HepG2 (cell line): Measurements from ENCODE around the gene TAB2. TPM values are rescaled to one million over a fixed set of nuclear protein-coding genes. Genes with fewer than 3 reads are reported as not detected.

Experiments
- ATAC-seq: fragments of 200-7000 bp; cut with Tn5 transposase; 3 replicates; pipeline ENCODE4 v1.9.1; 2020; ENCODE audit warnings: mild to moderate bottlenecking, moderate library complexity
- BruUV-seq: library from RNA; stranded (reverse); fragments of 400-500 nt; replicated peaks from 2 replicates; lab custom pipeline; 2021; lab: Mats Ljungman, UMichigan
- CTCF ChIA-PET: fragments of 300-600 bp; formaldehyde crosslinking; extraction: SDS; loops from one replicate; lab custom pipeline; 2021; ENCODE audit warnings: low total read pairs, inconsistent platforms, low intra/inter-chr PET ratio; lab: Yijun Ruan, JAX
- POLR2A ChIA-PET: fragments of 350-600 bp; sonication (Branson Sonifier 250); formaldehyde crosslinking; loops from one replicate; lab custom pipeline; 2020; ENCODE audit warnings: antibody characterized with exemption, inconsistent platforms; lab: Yijun Ruan, JAX
- DNase-seq: peaks from one replicate; pipeline ENCODE4 v3.0.0-alpha.2; 2015; ENCODE audit warnings: low spot score
- FAIRE-seq: peaks from 3 replicates; lab custom pipeline; 2011; peaks lifted over from hg19 to GRCh38; lab: Jason Lieb, UNC
- H2AFZ ChIP-seq: one replicate; pipeline ENCODE4 v1.6.1; 2011; ENCODE audit warnings: low read length, inconsistent platforms
- H3K27ac ChIP-seq: fragments of 300-600 bp; 3 replicates; pipeline ENCODE4 v1.8.0; 2011; ENCODE audit warnings: mixed run types, mild to moderate bottlenecking, mixed read lengths, low read length, inconsistent platforms; ENCODE audit not compliant: insufficient read depth; ENCODE audit errors: extremely low read length
- H3K27me3 ChIP-seq, 2 experiments: fragments of 200-600 bp in 1 of 2; 2 replicates in 1 of 2; 3 replicates in 1 of 2; pipeline versions ENCODE4 v1.6.0 to v1.8.0; 2011; ENCODE audit warnings: low read length in 2 of 2, mild to moderate bottlenecking in 2 of 2, moderate library complexity in 2 of 2, inconsistent platforms in 1 of 2; ENCODE audit not compliant: insufficient read depth in 2 of 2, control insufficient read depth in 1 of 2
- H3K36me3 ChIP-seq, 2 experiments: fragments of 200-600 bp in 1 of 2; replicated peaks in 1 of 2; 2 replicates in 1 of 2; 3 replicates in 1 of 2; pipeline versions ENCODE4 v1.5.1 to v1.8.0; 2011; ENCODE audit warnings: low read length in 2 of 2, inconsistent platforms in 1 of 2; ENCODE audit not compliant: insufficient read depth in 2 of 2, control insufficient read depth in 1 of 2
- H3K4me1 ChIP-seq: 2 replicates; pipeline ENCODE4 v1.5.1; 2012; ENCODE audit warnings: low read length, inconsistent platforms; ENCODE audit not compliant: insufficient read depth
- H3K4me2 ChIP-seq: 2 replicates; pipeline ENCODE4 v1.6.0; 2011; ENCODE audit warnings: low read depth, low read length, inconsistent platforms
- H3K4me3 ChIP-seq, 3 experiments: fragments of 200-600 bp in 1 of 3; sonication (generic), shearing (Covaris generic) in 1 of 3; replicated peaks in 1 of 3; 2 replicates each; pipeline ENCODE4 v1.5.1; 2011 to 2016; ENCODE audit warnings: low read length in 3 of 3, inconsistent platforms in 2 of 3, low read depth in 2 of 3, mild to moderate bottlenecking in 2 of 3, control low read depth in 1 of 3, mixed read lengths in 1 of 3; ENCODE audit not compliant: insufficient read depth in 1 of 3
- H3K79me2 ChIP-seq: one replicate; pipeline ENCODE4 v1.6.1; 2011; ENCODE audit warnings: low read length, inconsistent platforms; ENCODE audit not compliant: insufficient read depth
- H3K9ac ChIP-seq: 2 replicates; pipeline ENCODE4 v1.6.0; 2011; ENCODE audit warnings: mild to moderate bottlenecking, low read depth, low read length, inconsistent platforms; ENCODE audit not compliant: insufficient read depth
- H3K9me3 ChIP-seq: 2 replicates; pipeline ENCODE4 v1.5.1; 2012; ENCODE audit warnings: mild to moderate bottlenecking, low read length
- H4K20me1 ChIP-seq: 2 replicates; pipeline ENCODE4 v1.6.0; 2011; ENCODE audit warnings: inconsistent platforms, mild to moderate bottlenecking, low read length, moderate library complexity; ENCODE audit not compliant: insufficient read depth
- FOSL2 ChIP-seq: sonication (generic); formaldehyde crosslinking; IDR thresholded peaks from 2 replicates; pipeline ENCODE4 v1.4.0; 2020; ENCODE audit warnings: missing genetic modification reagents
- KDM5B ChIP-seq: sonication (generic); formaldehyde crosslinking; IDR thresholded peaks from 2 replicates; pipeline ENCODE4 v1.4.0; 2020; ENCODE audit warnings: missing genetic modification reagents, mild to moderate bottlenecking, borderline replicate concordance
- MTERF4 ChIP-seq: sonication (generic); formaldehyde crosslinking; IDR thresholded peaks from 2 replicates; pipeline ENCODE4 v1.8.0; 2023; ENCODE audit warnings: mild to moderate bottlenecking, missing genetic modification reagents
- NONO ChIP-seq, 2 experiments: fragments of 450-650 bp in 1 of 2; sonication (generic) in 1 of 2; formaldehyde crosslinking in 1 of 2; IDR thresholded peaks in 1 of 2; conservative IDR thresholded peaks in 1 of 2; 2 replicates each; pipeline versions ENCODE4 v1.6.1 to v1.8.0; 2017 to 2022; ENCODE audit warnings: mild to moderate bottlenecking in 1 of 2, missing genetic modification reagents in 1 of 2, moderate library complexity in 1 of 2
- NR3C1 ChIP-seq: sonication (generic); formaldehyde crosslinking; IDR thresholded peaks from 2 replicates; pipeline ENCODE4 v1.4.0; 2020; ENCODE audit warnings: missing genetic modification reagents
- PCBP1 ChIP-seq: fragments of 200-400 bp; formaldehyde crosslinking; IDR thresholded peaks from 2 replicates; pipeline ENCODE4 v1.6.1; 2017; ENCODE audit warnings: mild to moderate bottlenecking, low read depth, low read length, borderline replicate concordance
- SMAD3 ChIP-seq: sonication (generic); formaldehyde crosslinking; IDR thresholded peaks from 2 replicates; pipeline ENCODE4 v1.4.0; 2020; ENCODE audit warnings: missing genetic modification reagents
- TRIM22 ChIP-seq: fragments of 450-650 bp; IDR thresholded peaks from 2 replicates; pipeline ENCODE4 v1.6.1; 2017
- ZBTB26 ChIP-seq: IDR thresholded peaks from 2 replicates; pipeline ENCODE4 v1.6.1; 2016; ENCODE audit warnings: missing compliant biosample characterization, missing genetic modification reagents, borderline replicate concordance
- ZBTB34 ChIP-seq: sonication (generic); formaldehyde crosslinking; IDR thresholded peaks from 2 replicates; pipeline ENCODE4 v1.8.0; 2022; ENCODE audit warnings: mild to moderate bottlenecking, missing genetic modification reagents
- ZNF24 ChIP-seq: fragments of 450-650 bp; IDR thresholded peaks from 2 replicates; pipeline ENCODE4 v1.6.1; 2017; ENCODE audit warnings: antibody characterized with exemption, mild to moderate bottlenecking
- ZNF431 ChIP-seq: sonication (generic); formaldehyde crosslinking; IDR thresholded peaks from 2 replicates; pipeline ENCODE4 v1.9.0; 2022; ENCODE audit warnings: missing genetic modification reagents, low read depth, mild to moderate bottlenecking, borderline replicate concordance
- ZNF629 ChIP-seq: sonication (generic); formaldehyde crosslinking; conservative IDR thresholded peaks from 2 replicates; pipeline ENCODE4 v1.5.0; 2020; ENCODE audit warnings: missing genetic modification reagents
- WGBS: methylation state at CpG from one replicate; pipeline ENCODE4 v1.1.6; 2017; ENCODE audit warnings: low lambda C conversion rate; 5-methylcytosine and 5-hydroxymethylcytosine counted together
- in situ Hi-C: cut with HindIII; loops from 2 replicates; pipeline ENCODE4 v1.10.0; 2017; ENCODE audit warnings: low pct_unique_long_range_greater_than_20kb; ENCODE audit not compliant: extremely low pct_ligation_motif_present
- intact Hi-C: fragments of 100-400 bp; cut with micrococcal nuclease; formaldehyde crosslinking; loops from one replicate; pipeline ENCODE4 v1.10.0; 2022; ENCODE audit not compliant: unreplicated experiment
- polyA plus RNA-seq, 8 experiments: library from polyadenylated mRNA; depleted of rRNA in 3 of 8; stranded (reverse) in 7 of 8; unstranded in 1 of 8; fragments of >200 nt; fragmentation: Illumina TruSeq in 4 of 8; extraction: Trizol in 4 of 8; gene quantifications; 2 replicates each; pipeline versions ENCODE4 v1.2.1 to v1.2.3, GENCODE V29; 2011 to 2016; ENCODE audit warnings: low read depth in 4 of 8, missing spikeins in 1 of 8, mixed read lengths in 1 of 8; ENCODE audit not compliant: insufficient read depth in 1 of 8
- total RNA-seq, 5 experiments: library from RNA; depleted of rRNA; stranded (reverse); fragments of >200 nt; fragmentation: Illumina TruSeq; extraction: Trizol; gene quantifications; 2 replicates each; pipeline ENCODE4 v1.2.3, GENCODE V29; 2016; ENCODE audit warnings: low read depth in 1 of 5

The TAB2 gene
- total and polyA plus RNA-seq, 2 of the 13 experiments (the other 11 are each of a cell fraction or from before 2014, with no cell fraction given): 23.7 to 50.2 TPM

- in situ Hi-C loops: no loop called here
- no peak for DNase-seq
- WGBS: 0% methylated on average over 1 of the region's 1 CpG
- BruUV-seq: no TSS peak
- ATAC-seq: no peak
- TF ChIP-seq ZNF629 (CRISPR knock-in tag): no peak
- TF ChIP-seq MTERF4 (CRISPR knock-in tag): no peak
- no peak for TF ChIP-seq SMAD3 (CRISPR knock-in tag)
- H3K27me3 ChIP-seq: peaks cover 0 to 40% of the 10 kb centered on the region in 2 experiments; a peak in 4 of 5 replicates
- no peak for FAIRE-seq
- H3K4me1 ChIP-seq: no peaks in the 10 kb centered on the region
- H4K20me1 ChIP-seq: no peaks in the 10 kb centered on the region
- no peak overlapping the region for H3K4me3 ChIP-seq
- CTCF ChIA-PET: no interaction called here
- no peaks in the 10 kb centered on the region for H3K9me3 ChIP-seq
- H3K4me2 ChIP-seq: no peak overlapping the region
- H3K36me3 ChIP-seq: no peaks in the 10 kb centered on the region
- no peak overlapping the region for H2AFZ ChIP-seq
- intact Hi-C loops: no loop called here
- POLR2A ChIA-PET: no interaction called here
- H3K27ac ChIP-seq: no peak overlapping the region
- H3K9ac ChIP-seq: no peak overlapping the region
- no peaks in the 10 kb centered on the region for H3K79me2 ChIP-seq
Measured at GRCh38 chr6:149268768-149269167, 48.7 kb upstream of the TAB2 start.

- FAIRE-seq (no peak), ATAC-seq (no peak)
- intact Hi-C loops: no loop called here
- ChIA-PET CTCF (no interaction called here), POLR2A (no interaction called here)
- no peaks in the 10 kb centered on the region for H3K9me3 ChIP-seq
- H3K4me2 ChIP-seq: no peak overlapping the region
- whole genome bisulfite sequencing: 51% methylated on average over 4 of the region's 4 CpGs
- no peak overlapping the region for H3K9ac ChIP-seq
- H2AFZ ChIP-seq: no peak overlapping the region
- BruUV-seq: no TSS peak
- H3K27ac ChIP-seq: no peak overlapping the region
- TF ChIP-seq KDM5B (CRISPR knock-in tag) (no peak), ZBTB26 (no peak), PCBP1 (no peak), NR3C1 (no peak), ZBTB34 (no peak), ZNF24 (no peak), TRIM22 (no peak), ZNF431 (CRISPR knock-in tag) (no peak), NONO (IDR thresholded peaks at IDR 0.05) (no peak), NONO (CRISPR knock-in tag; conservative IDR thresholded peaks at IDR 0.05) (no peak), FOSL2 (CRISPR knock-in tag) (no peak)
- TF ChIP-seq, all 625 proteins: peak for 0
- DNase-seq: no peak
- Histone ChIP-seq H4K20me1 (no peaks in the 10 kb centered on the region), H3K4me3 (no peak overlapping the region), H3K36me3 (no peaks in the 10 kb centered on the region), H3K4me1 (no peaks in the 10 kb centered on the region), H3K79me2 (no peaks in the 10 kb centered on the region), H3K27me3 (peaks cover 0 to 29% of the 10 kb centered on the region in 2 experiments; a peak in 3 of 5 replicates)
- in situ Hi-C loops: no loop called here
Measured at GRCh38 chr6:149270616-149271015, 46.9 kb upstream of the TAB2 start.
